DOHH2 (cell line): ENCODE results near the gene HOXA6.

Source experiments
- EZH2phosphoT487 ChIP-seq: fragments of 200-600 bp; sonication (generic); IDR thresholded peaks from 2 replicates; pipeline ENCODE4 v1.6.1; 2017; ENCODE audit warnings: borderline replicate concordance, mild to moderate bottlenecking, antibody characterized with exemption, low read length, moderate library complexity, mixed read lengths
- TF ChIP-seq, protein P1 (sequence below): fragments of 200-600 bp; sonication (generic); IDR thresholded peaks from one replicate; pipeline ENCODE4 v1.5.1; 2014; ENCODE audit warnings: antibody characterized with exemption, mild to moderate bottlenecking, low read depth, low read length; ENCODE audit not compliant: poor library complexity, severe bottlenecking

DNA sequence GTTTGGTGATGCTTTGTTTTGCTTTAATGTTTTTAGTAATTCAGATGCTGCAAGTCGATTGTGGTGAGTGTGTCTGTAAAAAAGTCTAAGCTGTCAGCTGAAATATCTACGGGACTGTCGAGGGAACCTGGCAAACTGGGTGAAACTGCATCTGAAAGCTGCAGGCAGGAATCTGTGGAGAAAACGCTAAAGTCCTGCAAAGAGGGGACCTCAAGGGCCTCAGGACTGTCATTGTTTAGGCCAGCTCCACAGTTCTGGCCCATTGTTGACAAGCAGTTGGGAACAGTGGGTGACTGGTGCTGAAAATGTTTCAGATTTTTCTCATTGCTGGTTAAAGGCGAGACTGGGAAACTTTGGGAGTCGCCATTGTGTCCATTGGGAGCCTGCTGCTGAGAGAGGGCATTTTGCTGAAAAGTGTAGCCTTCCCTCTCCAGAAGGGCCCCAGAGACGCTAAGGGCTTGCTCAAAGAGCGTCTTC, 46.8 kb downstream of the HOXA6 start:
- TF ChIP-seq, protein P1, sequence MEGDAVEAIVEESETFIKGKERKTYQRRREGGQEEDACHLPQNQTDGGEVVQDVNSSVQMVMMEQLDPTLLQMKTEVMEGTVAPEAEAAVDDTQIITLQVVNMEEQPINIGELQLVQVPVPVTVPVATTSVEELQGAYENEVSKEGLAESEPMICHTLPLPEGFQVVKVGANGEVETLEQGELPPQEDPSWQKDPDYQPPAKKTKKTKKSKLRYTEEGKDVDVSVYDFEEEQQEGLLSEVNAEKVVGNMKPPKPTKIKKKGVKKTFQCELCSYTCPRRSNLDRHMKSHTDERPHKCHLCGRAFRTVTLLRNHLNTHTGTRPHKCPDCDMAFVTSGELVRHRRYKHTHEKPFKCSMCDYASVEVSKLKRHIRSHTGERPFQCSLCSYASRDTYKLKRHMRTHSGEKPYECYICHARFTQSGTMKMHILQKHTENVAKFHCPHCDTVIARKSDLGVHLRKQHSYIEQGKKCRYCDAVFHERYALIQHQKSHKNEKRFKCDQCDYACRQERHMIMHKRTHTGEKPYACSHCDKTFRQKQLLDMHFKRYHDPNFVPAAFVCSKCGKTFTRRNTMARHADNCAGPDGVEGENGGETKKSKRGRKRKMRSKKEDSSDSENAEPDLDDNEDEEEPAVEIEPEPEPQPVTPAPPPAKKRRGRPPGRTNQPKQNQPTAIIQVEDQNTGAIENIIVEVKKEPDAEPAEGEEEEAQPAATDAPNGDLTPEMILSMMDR, result no peak
- no peak for TF ChIP-seq EZH2phosphoT487
